Lung (tissue), 12 donors: ENCODE data around the gene HSPA4L. TPM values are rescaled to one million over a fixed set of nuclear protein-coding genes. Genes with fewer than 3 reads are reported as not detected.

Source experiments
- ATAC-seq: fragments of 200-7000 bp; cut with Tn5 transposase; one replicate; pipeline ENCODE4 v1.9.1; 2020; ENCODE audit warnings: moderate number of reproducible peaks; ENCODE audit not compliant: insufficient read depth, low FRiP score
- DNase-seq, 3 donors: peaks; one replicate each; pipeline ENCODE4 v3.0.0-alpha.2; 2013 to 2017
- H3K27ac ChIP-seq, 2 donors: one replicate each; pipeline ENCODE4 v1.5.1; 2013; ENCODE audit warnings: mild to moderate bottlenecking in 2 of 2, moderate library complexity in 2 of 2, control low read depth in 1 of 2, inconsistent platforms in 1 of 2, low read depth in 1 of 2, low read length in 1 of 2
- H3K27me3 ChIP-seq, 3 donors: one replicate each; pipeline ENCODE4 v1.5.1; 2013; ENCODE audit warnings: low read length in 2 of 3; ENCODE audit not compliant: control insufficient read depth in 3 of 3, insufficient read depth in 3 of 3
- H3K36me3 ChIP-seq, 4 donors: one replicate each; pipeline ENCODE4 v1.5.1; 2013; ENCODE audit warnings: low read length in 4 of 4, mild to moderate bottlenecking in 1 of 4, moderate library complexity in 1 of 4; ENCODE audit not compliant: control insufficient read depth in 4 of 4, insufficient read depth in 4 of 4
- H3K4me1 ChIP-seq, 5 donors: one replicate each; pipeline ENCODE4 v1.5.1; 2013; ENCODE audit warnings: low read length in 5 of 5, mild to moderate bottlenecking in 2 of 5, moderate library complexity in 1 of 5; ENCODE audit not compliant: control insufficient read depth in 5 of 5, insufficient read depth in 5 of 5
- H3K4me3 ChIP-seq: one replicate; pipeline ENCODE4 v1.5.1; 2013; ENCODE audit warnings: mild to moderate bottlenecking, control low read depth, moderate library complexity
- H3K9ac ChIP-seq, 2 donors: one replicate each; pipeline ENCODE4 v1.5.1; 2013; ENCODE audit warnings: low read length in 2 of 2, control low read depth in 1 of 2; ENCODE audit not compliant: insufficient read depth in 1 of 2
- H3K9me3 ChIP-seq, 4 donors: one replicate each; pipeline ENCODE4 v1.5.1; 2013; ENCODE audit warnings: low read length in 3 of 4, mild to moderate bottlenecking in 1 of 4, moderate library complexity in 1 of 4; ENCODE audit not compliant: control insufficient read depth in 4 of 4, insufficient read depth in 3 of 4
- CTCF ChIP-seq: IDR thresholded peaks from 2 replicates; pipeline ENCODE4 v1.5.1; 2012; ENCODE audit warnings: mild to moderate bottlenecking; ENCODE audit errors: control extremely low read depth, extremely low read depth
- WGBS, 2 donors: extraction: QIAGEN DNeasy Blood & Tissue Kit; methylation state at CpG; one replicate each; pipeline ENCODE4 v1.1.7; 2013; 5-methylcytosine and 5-hydroxymethylcytosine counted together
- polyA plus RNA-seq, 2 donors: library from polyadenylated mRNA; stranded (reverse); fragments of 200-250 nt; gene quantifications; one replicate each; pipeline ENCODE4 v1.2.1, GENCODE V29; 2013
- total RNA-seq, 2 donors: library from RNA; depleted of rRNA in 1 of 2; stranded (reverse); fragments of >200 nt in 1 of 2; gene quantifications; one replicate each; pipeline ENCODE4 v1.2.1, GENCODE V29; 2014 to 2021
- donor health status: control.
- donor health status: control.
- donor health status: Bipolar disorder and iron deficiency.
- donor health status: healthy.
- donor health status: DM: yes; HTN: yes; CAD: no.

HSPA4L gene
- total and polyA plus RNA-seq, 4 donors = 0.91 to 6.0 (median 3.0) TPM

GRCh38 chr4:127756906-127757305, 25.2 kb upstream of the HSPA4L start:
- H3K27ac ChIP-seq = no peak overlapping the region
- H3K9me3 ChIP-seq = peaks cover 0 to 5% (median 2%) of the 10 kb centered on the region in 4 donors
- no peaks in the 10 kb centered on the region for H3K36me3 ChIP-seq
- ATAC-seq = no peak
- TF ChIP-seq CTCF = no peak
- no peak overlapping the region for H3K9ac ChIP-seq
- WGBS, 2 donors = 76 to 86% methylated on average over 2 of the region's 2 CpGs
- no peaks in the 10 kb centered on the region for H3K4me1 ChIP-seq
- DNase-seq = no peak
- H3K27me3 ChIP-seq = no peaks in the 10 kb centered on the region
- H3K4me3 ChIP-seq = no peak overlapping the region

- Histone ChIP-seq H3K4me3 (no peak overlapping the region), H3K4me1 (no peaks in the 10 kb centered on the region), H3K9ac (no peak overlapping the region), H3K9me3 (peaks cover 0 to 5% (median 2%) of the 10 kb centered on the region in 4 donors), H3K36me3 (no peaks in the 10 kb centered on the region), H3K27me3 (no peaks in the 10 kb centered on the region), H3K27ac (no peak overlapping the region)
- no peak for ATAC-seq
- WGBS, 2 donors = 69 to 80% methylated on average over 2 of the region's 2 CpGs
- no peak for TF ChIP-seq CTCF
- DNase-seq = no peak
These were observed 22.8 kb upstream of the HSPA4L start for GRCh38 chr4:127759228-127759820.

GRCh38 chr4:127759893-127760292, 22.2 kb upstream of the HSPA4L start:
- Histone ChIP-seq H3K9me3 (peaks cover 0 to 5% (median 2%) of the 10 kb centered on the region in 4 donors), H3K27ac (no peak overlapping the region), H3K4me3 (no peak overlapping the region), H3K9ac (no peak overlapping the region), H3K27me3 (no peaks in the 10 kb centered on the region), H3K4me1 (no peaks in the 10 kb centered on the region), H3K36me3 (no peaks in the 10 kb centered on the region)
- no peak for TF ChIP-seq CTCF
- no peak for DNase-seq
- WGBS, 2 donors = 70 to 79% methylated on average over 3 of the region's 3 CpGs
- ATAC-seq = no peak
